ENCODE measurements around the gene PARVA. TPM values are rescaled to one million over a fixed set of nuclear protein-coding genes. Genes with fewer than 3 reads are reported as not detected.

Gene PARVA
- total RNA-seq, 1 donor from 2014 or later: 170 TPM

- peaks cover 53% of the 10 kb centered on the region for H3K4me1 Mint-ChIP-seq (ENCODE audit: low read depth)
- no peak for TF ChIP-seq CTCF (IDR thresholded peaks at IDR 0.05)
- H3K9me3 Mint-ChIP-seq (ENCODE audit: low read depth): peaks cover 8% of the 10 kb centered on the region
- no peak overlapping the region for H3K4me3 Mint-ChIP-seq (ENCODE audit: unreplicated experiment)
- H3K27ac Mint-ChIP-seq (ENCODE audit: unreplicated experiment): no peak overlapping the region
- H3K36me3 Mint-ChIP-seq (ENCODE audit: low read depth): no peaks in the 10 kb centered on the region
- no peak for DNase-seq (ENCODE audit: low spot score)
- H3K27me3 Mint-ChIP-seq (ENCODE audit: low read depth): no peaks in the 10 kb centered on the region
These were observed 181.6 kb downstream of the PARVA start for GRCh38 chr11:12559011-12559410.

GRCh38 chr11:12560362-12560761, 183.0 kb downstream of the PARVA start:
- Mint-ChIP-seq H3K4me3 (ENCODE audit: unreplicated experiment) (no peak overlapping the region), H3K27ac (ENCODE audit: unreplicated experiment) (no peak overlapping the region), H3K4me1 (ENCODE audit: low read depth) (peaks cover 42% of the 10 kb centered on the region), H3K9me3 (ENCODE audit: low read depth) (no peaks in the 10 kb centered on the region), H3K27me3 (ENCODE audit: low read depth) (no peaks in the 10 kb centered on the region), H3K36me3 (ENCODE audit: low read depth) (no peaks in the 10 kb centered on the region)
- no peak for TF ChIP-seq CTCF (IDR thresholded peaks at IDR 0.05)
- no peak for DNase-seq (ENCODE audit: low spot score)

GRCh38 chr11:12560861-12561260, 183.5 kb downstream of the PARVA start:
- DNase-seq (ENCODE audit: low spot score): no peak
- no peaks in the 10 kb centered on the region for H3K36me3 Mint-ChIP-seq (ENCODE audit: low read depth)
- no peak for TF ChIP-seq CTCF (IDR thresholded peaks at IDR 0.05)
- no peak overlapping the region for H3K4me3 Mint-ChIP-seq (ENCODE audit: unreplicated experiment)
- H3K27ac Mint-ChIP-seq (ENCODE audit: unreplicated experiment): no peak overlapping the region
- no peaks in the 10 kb centered on the region for H3K27me3 Mint-ChIP-seq (ENCODE audit: low read depth)
- H3K4me1 Mint-ChIP-seq (ENCODE audit: low read depth): peaks cover 37% of the 10 kb centered on the region
- peaks cover under 1% of the 10 kb centered on the region for H3K9me3 Mint-ChIP-seq (ENCODE audit: low read depth)

- no peak for TF ChIP-seq CTCF (IDR thresholded peaks at IDR 0.05)
- DNase-seq (ENCODE audit: low spot score): no peak
- H3K4me3 Mint-ChIP-seq (ENCODE audit: unreplicated experiment): no peak overlapping the region
- H3K27me3 Mint-ChIP-seq (ENCODE audit: low read depth): no peaks in the 10 kb centered on the region
- no peaks in the 10 kb centered on the region for H3K36me3 Mint-ChIP-seq (ENCODE audit: low read depth)
- peaks cover 6% of the 10 kb centered on the region for H3K4me1 Mint-ChIP-seq (ENCODE audit: low read depth)
- peaks cover 17% of the 10 kb centered on the region for H3K9me3 Mint-ChIP-seq (ENCODE audit: low read depth)
- no peak overlapping the region for H3K27ac Mint-ChIP-seq (ENCODE audit: unreplicated experiment)
These were observed 186.6 kb downstream of the PARVA start for GRCh38 chr11:12564012-12564411.

GRCh38 chr11:12565406-12565805, 188.0 kb downstream of the PARVA start:
- no peak overlapping the region for H3K4me3 Mint-ChIP-seq (ENCODE audit: unreplicated experiment)
- no peaks in the 10 kb centered on the region for H3K27me3 Mint-ChIP-seq (ENCODE audit: low read depth)
- no peak for DNase-seq (ENCODE audit: low spot score)
- H3K9me3 Mint-ChIP-seq (ENCODE audit: low read depth): peaks cover 17% of the 10 kb centered on the region
- no peaks in the 10 kb centered on the region for H3K4me1 Mint-ChIP-seq (ENCODE audit: low read depth)
- H3K36me3 Mint-ChIP-seq (ENCODE audit: low read depth): no peaks in the 10 kb centered on the region
- no peak overlapping the region for H3K27ac Mint-ChIP-seq (ENCODE audit: unreplicated experiment)
- TF ChIP-seq CTCF (IDR thresholded peaks at IDR 0.05): no peak

Data from chondrocyte (in vitro differentiated cells).